ENCODE measurements around the gene HOMER1.

HOMER1 gene

DNA sequence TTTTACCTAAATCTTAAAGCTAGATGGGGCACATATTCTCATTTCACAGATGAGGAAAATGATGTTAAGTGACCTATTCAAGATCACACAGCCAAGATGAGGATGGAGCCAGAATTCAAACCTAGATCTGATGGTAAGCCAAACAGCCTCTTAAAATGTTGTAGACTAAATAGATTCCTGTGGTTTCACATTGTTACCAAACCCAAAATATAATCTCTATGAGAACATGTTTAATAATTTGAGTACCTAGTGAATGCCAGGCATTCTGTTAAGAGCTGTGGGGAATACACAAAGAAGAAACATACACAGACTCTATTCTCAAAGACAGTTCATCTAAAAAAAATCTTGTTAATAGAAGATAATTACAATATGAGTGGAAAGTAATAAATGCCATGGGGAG lies 25.2 kb downstream of the HOMER1 start:
- no peak for DNase-seq (ENCODE audit: low read depth in 3 of 3)

DNA sequence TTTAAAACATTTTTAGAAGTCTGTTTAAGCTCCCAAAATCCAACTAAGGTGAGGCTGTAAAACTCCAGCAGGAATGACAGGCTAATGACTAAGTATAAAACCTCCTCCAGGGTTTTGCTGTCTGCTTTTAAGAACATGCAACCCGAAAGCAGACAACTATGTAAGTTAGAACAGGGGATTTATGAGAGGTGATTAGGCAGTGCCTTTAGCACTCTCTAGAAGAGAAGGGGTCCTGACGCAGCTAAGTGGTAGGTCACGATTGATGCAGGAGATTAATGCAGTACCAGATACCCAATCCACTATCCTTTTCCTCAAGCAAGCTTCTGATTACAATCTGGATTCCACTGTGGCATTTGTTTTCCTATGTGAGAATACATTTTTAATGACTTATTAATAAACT lies 25.9 kb downstream of the HOMER1 start:
- no peak for DNase-seq (ENCODE audit: low read depth in 3 of 3)

DNA sequence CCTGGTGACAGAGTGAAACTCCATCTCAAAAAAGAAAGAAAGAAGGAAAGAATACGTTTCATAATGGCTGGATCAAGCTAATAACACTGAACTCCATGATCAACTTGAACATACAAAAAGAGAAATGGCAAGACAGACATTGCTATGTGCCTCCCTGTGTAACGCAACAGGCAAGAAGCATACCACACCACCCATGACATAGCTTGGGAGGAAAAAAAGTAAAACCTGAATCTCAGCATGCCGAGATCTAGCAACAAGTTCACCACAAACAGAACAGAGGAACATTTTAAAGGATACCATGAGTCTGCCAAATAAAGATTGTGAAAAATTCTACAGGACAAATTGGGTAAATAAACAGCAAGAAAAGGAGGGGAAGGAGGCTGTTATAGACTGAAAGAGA lies 26.7 kb downstream of the HOMER1 start:
- no peak for DNase-seq (ENCODE audit: low read depth in 3 of 3)

DNA sequence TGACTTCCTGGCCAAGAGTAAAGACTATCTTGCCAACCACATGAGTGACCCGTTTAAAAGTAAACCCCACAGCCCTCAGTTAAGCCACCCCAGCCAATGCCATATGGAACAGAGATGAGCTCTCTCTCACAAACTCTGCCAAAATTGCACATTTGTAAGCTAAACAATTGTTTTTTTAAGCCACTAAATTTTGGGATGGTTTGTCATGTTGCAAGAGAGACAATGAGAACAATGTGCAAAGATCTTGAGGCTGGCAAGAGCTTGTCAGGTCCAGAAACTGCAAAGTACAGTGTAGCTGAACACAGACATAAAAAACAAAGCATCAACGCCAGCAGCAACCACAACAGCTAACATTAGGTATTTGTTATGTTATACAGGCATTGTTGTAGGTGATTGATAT lies 27.8 kb downstream of the HOMER1 start:
- no peak for DNase-seq (ENCODE audit: low read depth in 3 of 3)

DNA sequence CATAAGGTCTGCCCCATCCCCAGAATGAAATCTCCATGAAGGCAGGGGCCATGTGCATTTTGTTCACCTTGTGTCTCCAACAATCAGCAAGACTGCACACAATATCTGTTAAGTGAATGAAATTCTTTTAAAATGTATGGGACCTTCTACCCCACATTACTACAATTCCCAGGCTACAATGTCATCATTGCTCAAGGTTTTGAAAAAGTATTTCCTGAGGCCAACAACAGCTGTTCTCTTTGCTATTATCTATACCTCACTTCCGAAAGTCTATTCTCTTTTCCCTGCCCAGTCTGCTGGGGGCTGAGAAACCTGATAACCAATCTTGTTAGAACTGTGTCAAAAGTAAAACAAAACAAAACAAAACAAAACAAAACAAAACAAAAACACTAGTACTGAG lies 29.2 kb downstream of the HOMER1 start:
- no peak for DNase-seq (ENCODE audit: low read depth in 3 of 3)

DNA sequence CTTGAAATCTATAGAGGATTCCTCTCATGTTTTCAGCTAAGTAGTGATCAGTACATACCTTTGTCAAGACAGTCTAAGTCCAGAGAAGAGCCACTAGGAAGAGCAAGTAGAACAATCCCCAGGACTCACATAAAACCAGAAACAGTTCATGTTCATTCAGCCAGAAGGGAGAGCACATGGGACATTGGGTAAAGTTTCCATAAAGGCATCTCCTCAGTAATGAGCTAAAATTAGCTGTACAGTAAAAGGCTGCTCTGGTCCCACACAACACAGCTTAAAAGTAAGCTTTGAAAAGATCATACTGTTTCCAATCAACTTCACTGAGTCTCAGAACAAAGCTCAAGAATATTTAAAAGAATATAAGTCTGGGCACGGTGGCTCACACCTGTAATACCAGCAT lies 32.4 kb downstream of the HOMER1 start:
- no peak for DNase-seq (ENCODE audit: low read depth in 3 of 3)

DNA sequence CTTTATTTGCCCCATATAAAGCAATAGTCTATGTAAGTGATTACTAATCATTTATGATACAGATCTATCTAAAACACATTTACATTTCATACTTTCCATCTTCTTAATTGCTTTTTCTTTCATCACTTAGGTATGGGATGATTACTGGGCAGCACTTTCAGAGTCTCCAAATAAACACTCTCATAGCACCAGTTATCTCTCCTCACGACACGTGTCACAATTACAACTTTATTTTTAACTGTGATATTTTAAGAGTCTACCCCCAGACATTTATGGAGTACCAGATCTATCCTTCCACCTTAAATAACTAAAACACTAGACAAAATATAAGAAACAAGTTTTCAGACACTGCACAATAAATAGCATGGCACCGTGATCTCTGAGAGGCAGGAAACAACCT lies 32.9 kb downstream of the HOMER1 start:
- DNase-seq (ENCODE audit: low read depth in 3 of 3) = no peak

DNA sequence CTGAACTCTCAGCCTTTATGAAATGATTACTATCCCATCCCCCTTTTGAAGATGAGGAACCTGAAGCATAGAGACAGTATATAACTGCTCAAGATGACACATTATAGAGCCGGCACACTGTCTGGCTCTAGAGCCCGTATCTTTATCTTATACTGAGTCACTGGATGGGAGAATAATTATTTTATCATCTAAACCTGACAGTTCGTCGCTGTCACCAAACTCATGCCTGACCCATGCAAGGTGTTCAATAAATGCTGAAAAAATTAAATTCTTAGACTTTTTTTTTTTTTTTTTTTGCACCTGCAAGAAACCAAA lies 38.8 kb downstream of the HOMER1 start:
- DNase-seq (ENCODE audit: low read depth in 3 of 3) = no peak

DNA sequence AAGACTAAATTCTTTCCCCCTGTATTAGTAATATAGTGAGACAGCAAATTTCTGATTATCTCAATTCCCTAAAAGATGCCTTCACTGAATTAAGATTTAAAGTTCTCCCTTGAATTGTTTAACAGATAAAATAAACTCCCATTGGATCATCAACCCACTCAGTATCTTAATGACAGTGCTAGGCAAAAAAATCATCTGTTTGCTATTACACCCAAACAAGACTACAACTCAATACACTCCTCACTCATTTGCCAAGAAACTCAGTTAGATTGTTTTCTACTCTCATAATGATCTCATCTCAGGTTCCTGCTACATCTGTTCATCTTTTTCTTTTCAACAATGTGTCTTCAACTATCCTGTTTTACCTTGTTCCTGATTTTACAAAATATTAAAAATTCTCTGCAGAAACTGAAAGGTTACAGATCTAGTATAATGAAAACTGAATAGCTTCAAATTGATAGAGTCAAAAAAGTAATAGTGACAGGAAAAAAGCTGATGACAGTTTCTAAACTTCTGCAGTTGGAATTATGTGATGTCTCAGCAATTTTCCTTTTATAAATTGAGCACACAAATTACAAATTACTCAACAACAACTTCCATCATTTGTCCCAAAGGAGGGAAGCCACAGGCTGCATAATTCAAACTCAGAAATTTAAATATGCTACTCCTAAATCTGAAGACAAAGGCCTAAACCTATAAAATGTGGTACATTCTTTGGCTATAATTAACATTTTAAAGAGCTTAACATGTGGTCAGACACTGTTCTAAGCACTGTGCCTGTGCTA lies 39.4 kb downstream of the HOMER1 start:
- no peak for DNase-seq (ENCODE audit: low read depth in 3 of 3)

DNA sequence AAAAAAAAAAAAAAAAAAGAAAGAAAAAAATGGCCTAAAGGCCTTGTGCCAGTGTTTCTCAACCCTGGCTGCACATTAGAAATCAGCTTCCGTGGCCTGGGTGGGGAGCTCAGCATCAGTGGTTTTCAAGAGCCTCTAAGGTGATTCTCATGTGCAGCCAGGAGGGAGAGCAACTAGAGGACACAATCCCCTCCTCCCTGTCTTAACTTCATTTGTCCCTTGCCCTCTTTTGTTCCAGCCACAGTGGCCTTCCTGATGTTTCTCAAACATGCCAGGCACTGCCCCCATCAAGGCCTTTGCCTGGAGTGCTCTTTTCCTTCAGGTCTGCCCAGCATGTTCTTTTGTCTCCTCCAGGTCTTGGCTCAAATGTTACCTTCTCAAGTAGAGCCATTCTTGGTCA lies 42.4 kb downstream of the HOMER1 start:
- DNase-seq (ENCODE audit: low read depth in 3 of 3) = no peak

DNA sequence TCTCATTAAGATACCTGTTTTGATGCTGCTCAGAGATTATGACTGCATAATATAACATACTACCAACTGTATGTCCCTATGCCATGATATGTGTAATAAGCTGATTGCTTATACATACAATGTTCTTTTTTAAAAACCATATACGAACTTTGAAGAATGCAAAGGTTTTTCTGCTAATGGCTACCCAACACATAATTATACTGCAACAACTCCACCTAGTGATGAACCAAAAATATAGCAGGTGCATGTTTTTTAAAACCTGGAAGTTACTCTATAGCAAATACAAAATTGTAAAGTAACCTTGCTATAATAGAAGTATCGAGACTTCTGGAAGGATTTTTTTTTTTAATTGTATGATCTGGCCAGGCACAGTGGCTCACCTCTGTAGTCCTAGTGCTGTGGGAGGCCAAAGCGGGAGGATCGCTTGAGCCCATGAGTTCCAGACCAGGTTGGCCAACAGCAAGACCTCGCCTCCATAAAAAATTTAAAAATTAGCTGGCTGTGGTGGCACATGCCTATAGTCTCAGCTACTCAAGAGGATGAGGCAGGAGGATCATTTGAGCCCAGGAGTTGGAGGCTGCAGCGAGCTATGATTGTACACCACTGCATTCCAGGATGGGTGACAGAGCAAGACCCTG lies 49.1 kb downstream of the HOMER1 start:
- no peak for DNase-seq (ENCODE audit: low read depth in 3 of 3)

DNA sequence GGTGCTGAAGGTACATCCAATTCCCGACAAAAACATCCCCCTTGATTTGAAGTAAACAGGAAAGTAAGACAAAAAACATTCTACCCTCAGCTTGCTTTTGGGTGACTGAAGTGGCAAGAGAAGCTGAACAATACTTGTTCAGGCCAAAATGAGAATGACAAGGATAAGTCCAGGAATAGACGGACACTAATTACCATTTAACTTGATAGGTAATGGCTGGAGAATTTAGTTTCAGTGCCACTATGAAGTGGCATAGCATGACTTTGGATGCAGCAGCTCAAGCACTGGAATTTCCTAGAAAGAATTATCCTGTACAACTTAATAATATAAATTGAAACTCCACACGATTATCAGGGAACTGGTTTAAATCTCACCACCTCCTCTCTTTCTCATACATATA lies 49.7 kb downstream of the HOMER1 start:
- DNase-seq (ENCODE audit: low read depth in 3 of 3) = no peak

DNA sequence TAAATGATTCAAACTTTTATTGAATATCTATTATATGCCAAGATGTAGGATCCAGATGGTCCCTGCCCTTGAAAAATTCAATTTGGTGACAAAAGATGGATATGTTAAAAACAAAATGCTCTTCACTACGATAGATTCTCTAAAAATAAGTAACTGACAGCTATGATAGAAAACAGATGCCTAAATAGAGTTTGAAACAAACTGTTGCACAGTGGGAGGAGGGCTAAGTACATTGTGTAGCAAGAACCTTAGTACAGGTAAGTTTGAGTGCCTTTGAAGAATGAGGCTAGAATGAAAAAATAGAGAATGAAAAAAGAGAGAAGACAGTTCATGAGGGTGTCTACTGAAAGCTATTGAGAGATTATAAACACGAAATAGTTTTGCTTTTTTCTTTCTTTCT lies 54.3 kb downstream of the HOMER1 start:
- no peak for DNase-seq (ENCODE audit: low read depth in 3 of 3)

DNA sequence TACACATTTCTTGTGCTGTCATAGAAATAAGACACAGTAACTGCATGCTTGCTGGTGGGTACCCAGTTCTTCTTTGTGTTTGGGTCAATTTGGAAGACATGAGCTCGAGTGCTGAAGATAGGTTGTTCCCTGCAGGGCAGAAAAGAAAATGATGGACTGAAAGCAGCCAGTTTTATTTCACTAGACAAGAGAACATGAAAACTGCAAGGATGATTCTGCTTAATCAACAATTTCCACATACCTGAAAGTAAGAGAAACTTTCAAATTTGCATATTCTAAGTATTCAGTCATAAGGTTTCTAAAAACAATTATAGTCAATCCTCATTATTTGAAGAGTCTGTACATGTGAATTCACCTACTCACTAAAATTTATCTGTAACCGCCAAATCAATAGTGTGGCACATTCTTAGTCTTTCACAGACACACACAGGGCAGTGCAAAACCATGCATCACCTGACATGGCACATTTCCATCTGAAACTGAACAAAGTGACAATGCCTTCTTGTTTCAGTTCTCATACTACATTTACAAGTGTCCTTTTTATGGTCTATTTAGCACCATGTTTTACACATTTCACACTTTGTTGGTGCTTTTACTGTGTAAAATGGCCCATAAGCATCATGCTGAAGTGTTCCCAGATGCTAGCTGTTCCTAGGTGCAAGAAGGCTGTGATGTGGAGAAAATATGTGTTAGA lies 56.9 kb downstream of the HOMER1 start:
- no peak for DNase-seq (ENCODE audit: low read depth in 3 of 3)

DNA sequence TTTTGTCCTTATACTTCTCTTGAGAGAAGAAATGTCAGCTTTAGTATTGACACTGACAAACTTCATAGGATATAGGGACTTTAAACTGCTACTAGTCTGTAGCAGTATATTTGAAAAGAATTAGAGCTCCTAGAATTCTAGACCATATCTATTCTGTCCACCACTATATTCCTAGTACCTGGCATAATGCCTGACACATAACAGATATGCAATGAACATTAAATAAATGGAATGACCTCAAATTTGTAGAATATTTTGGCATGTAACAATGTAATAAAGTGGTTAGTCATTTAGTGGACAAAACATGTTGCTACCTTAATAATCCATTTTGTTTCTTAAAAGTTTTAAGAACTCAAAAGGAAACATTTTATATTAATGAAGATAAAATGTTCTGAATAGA lies 57.5 kb downstream of the HOMER1 start:
- DNase-seq (ENCODE audit: low read depth in 3 of 3) = no peak

DNA sequence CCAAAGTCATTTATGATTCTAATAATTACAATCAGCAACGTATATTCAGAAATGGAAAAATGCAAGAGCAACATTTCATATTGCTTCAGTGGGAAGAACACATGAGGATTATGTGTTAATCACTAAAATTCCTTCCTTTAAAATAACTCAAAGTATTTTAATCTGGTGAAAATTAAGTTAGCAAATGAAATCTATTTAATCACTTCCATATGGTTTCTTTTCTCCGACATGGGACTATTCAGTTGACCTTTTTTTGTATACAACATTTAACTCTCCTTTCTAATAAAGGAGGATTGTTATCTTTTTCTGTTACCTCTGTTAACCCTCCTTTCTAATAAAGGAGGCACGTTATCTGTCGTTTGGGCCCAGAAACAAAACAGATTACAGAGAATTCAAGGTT lies 59.9 kb downstream of the HOMER1 start:
- no peak for DNase-seq (ENCODE audit: low read depth in 3 of 3)

DNA sequence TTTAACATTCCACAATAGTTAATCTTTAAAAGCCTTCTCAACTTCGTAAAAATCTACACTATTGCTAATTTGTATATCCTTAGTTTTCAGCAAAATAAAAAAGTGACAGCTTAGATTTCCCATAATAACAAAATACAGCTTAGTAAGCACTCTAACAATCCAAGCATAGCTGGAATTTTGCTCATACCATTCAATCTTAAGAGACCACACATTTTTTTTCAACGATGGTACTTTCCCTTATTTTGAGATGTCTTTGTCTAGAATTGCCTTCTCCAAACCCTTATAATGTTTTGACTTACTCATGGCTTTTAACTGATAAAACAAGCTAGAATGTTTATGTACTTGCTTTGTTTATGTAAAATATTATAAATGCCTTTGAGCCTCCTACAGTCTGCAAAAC lies 65.6 kb downstream of the HOMER1 start:
- no peak for DNase-seq (ENCODE audit: low read depth in 3 of 3)

DNA sequence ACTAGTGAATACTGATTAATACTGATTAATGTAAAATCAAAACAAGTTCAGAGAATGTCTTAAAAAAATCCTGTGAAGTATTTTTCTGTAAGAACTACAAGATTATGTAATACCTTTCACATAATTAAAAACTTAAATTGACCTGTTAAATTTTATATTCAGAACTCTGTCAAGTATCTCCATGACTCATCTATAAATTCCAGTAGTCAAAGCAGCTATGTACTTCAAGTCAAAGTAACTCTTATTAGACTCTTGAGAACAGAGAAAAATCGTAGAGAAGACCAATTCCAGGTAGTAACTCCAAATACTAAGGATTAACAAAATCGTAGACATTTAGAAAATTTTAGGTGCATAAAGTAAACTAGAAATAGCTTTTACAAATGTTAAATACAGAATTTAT lies 77.1 kb downstream of the HOMER1 start:
- no peak for DNase-seq (ENCODE audit: low read depth in 3 of 3)

DNA sequence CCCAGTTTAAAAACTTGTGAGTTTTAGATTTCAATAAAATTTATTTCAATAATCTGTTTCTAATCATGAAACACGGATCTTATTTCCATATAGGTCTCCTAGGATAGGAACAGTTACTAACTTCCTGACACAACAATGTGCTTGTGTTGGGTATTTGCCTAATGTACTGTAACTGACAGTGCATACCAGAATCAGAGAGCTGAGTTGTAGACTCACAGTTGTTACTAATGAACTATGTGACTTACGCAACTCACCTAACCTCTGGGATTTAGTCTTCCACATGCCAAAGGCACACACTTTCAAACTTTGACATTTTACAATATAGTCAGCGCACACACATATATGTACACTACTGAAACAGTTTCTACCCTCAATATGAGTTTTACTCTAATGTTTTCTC lies 77.7 kb downstream of the HOMER1 start:
- no peak for DNase-seq (ENCODE audit: low read depth in 3 of 3)

DNA sequence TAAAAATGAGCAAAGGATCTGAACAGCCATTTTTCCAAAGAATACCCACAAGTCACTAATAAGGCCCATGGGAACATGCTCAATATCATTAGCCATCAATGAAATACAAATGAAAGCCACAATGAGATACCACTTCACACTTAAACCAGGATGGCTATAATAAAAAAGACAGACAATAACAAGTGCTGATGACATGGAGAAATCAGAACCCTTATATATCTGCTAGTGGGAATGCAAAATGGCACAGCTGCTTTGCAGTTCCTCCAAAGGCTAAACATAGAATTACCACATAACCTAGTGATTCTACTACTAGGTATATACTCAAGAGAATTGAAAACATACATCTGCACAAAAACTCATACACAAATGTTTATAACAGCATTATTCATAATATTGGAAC lies 83.7 kb downstream of the HOMER1 start:
- DNase-seq (ENCODE audit: low read depth in 3 of 3) = no peak

DNA sequence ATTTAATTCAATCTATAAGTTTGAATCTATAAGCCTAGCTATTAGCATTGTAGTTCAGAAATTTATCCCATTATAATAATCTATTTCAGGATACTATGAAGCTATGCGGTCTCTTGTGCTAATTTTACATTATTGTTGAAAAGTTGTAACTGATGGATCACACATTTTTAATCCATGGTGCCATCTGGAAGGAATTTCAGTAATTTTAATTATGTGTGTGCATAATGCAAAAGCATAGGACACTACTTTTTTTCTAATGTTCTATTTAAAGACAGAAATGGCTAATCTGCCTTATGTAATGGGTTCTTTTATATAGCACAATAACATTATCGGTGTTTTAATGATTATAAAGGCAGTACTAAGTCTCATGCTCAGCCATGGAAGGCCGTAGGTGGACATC lies 90.6 kb downstream of the HOMER1 start:
- no peak for DNase-seq (ENCODE audit: low read depth in 3 of 3)

DNA sequence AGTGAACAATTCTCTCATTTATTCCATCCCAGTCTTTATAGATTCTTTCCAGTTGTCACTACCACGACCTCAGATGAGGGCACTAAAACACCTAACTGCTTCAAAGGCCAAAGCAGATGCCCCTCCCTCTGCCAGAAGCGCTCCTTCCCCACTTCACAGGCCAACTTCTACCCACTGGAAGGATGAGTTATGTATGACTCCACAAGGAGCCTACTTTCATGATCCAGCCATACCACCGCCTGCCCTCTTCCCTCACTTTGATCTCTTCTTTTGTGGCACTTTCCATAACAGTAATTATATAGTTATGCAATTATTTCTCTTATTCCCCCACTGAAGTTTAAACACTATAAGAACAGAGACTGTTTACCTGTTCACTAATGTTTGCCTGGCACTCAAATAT lies 93.7 kb downstream of the HOMER1 start:
- no peak for DNase-seq (ENCODE audit: low read depth in 3 of 3)

DNA sequence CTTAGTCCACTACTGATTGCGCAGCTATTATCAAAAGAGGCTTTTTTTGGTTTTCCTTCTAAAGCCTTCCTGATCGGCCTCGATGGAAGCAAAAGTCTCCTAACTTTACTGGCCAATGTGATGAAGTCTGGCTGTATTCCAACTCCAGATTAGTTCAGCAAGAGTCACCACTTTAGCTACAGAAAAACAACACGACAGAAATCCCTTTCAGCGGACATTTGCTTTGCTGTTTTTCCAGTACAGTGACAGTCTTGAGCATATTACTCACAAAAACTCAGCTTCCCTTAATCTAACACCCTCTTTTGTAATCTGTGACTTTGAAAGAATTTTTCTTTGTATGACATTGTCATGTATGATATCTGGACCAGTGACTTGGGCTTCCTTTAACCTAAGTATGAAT lies 95.7 kb downstream of the HOMER1 start:
- no peak for DNase-seq (ENCODE audit: low read depth in 3 of 3)
